BLaER1 (cell line): ENCODE results near the gene FOXM1.
A peak's percentile ranks its signal among the peaks of the same experiment; 100 is the strongest.

Experiments
- H3K27ac ChIP-seq: shearing (Covaris generic); formaldehyde crosslinking; 2 replicates; pipeline ENCODE4 v1.8.1; 2022
- H3K27me3 ChIP-seq: shearing (Covaris generic); formaldehyde crosslinking; 2 replicates; pipeline ENCODE4 v1.8.1; 2022
- H3K36me3 ChIP-seq: shearing (Covaris generic); formaldehyde crosslinking; 2 replicates; pipeline ENCODE4 v1.8.1; 2022
- H3K4me1 ChIP-seq: shearing (Covaris generic); formaldehyde crosslinking; 2 replicates; pipeline ENCODE4 v1.8.1; 2022
- H3K4me2 ChIP-seq: shearing (Covaris generic); formaldehyde crosslinking; 2 replicates; pipeline ENCODE4 v1.8.1; 2022
- H3K4me3 ChIP-seq: shearing (Covaris generic); formaldehyde crosslinking; 2 replicates; pipeline ENCODE4 v1.8.1; 2022
- H3K9ac ChIP-seq: shearing (Covaris generic); formaldehyde crosslinking; 2 replicates; pipeline ENCODE4 v1.8.1; 2022
- H3K9me3 ChIP-seq: shearing (Covaris generic); formaldehyde crosslinking; 2 replicates; pipeline ENCODE4 v1.8.1; 2022
- H4K20me1 ChIP-seq: shearing (Covaris generic); formaldehyde crosslinking; 2 replicates; pipeline ENCODE4 v1.8.1; 2022
- Cebpa-rat ChIP-seq: shearing (Covaris generic); IDR thresholded peaks from 2 replicates; pipeline ENCODE4 v1.8.1; 2022

FOXM1 gene

DNA sequence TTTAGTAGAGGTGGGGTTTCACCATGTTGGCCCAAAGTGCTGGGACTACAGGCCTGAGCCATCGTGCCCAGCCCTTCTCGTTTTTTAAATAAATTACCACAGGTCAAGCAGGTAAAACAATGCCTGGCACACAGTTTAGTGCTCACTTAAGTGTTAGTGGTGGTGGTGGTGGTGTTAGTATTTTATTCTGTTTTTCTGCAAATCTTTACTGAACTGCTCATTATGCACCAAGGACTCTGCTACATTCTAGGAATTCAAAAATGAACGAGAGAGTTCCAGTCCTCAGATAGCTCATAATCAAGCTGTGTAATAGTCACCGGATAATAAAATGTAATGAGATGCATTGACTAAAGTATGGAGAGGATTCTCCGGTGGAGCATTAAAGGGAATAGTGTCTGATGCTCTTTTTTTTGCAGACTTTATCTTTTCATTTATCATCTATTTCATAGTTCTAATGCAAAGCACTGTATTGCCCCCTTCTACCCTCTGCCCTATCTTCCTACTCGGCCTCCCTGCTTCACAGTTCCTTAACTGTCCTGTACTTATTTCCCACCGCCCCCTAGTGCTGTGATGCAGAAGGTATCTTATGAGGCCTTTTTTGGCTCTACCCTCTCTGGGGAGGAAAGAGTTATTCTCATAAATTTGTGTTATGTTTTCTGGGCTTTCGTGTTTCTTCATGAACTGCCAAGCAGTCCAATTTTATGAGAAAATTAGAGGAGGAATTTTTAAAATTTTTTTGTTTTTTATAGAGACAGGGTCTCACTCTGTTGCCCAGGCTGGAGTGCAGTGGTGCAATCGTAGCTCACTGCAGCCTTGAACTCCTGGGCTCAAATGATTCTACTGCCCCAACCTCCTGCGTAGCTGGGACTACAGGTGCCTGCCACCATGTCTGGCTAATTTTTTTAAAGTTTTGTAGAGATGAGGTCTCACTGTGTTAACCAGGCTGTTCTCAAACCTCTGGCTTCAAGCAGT, 63.5 kb downstream of the FOXM1 start:
- Histone ChIP-seq H3K4me2 (peak overlapping the region; percentile 94), H3K27me3 (no peaks in the 10 kb centered on the region), H3K27ac (peak overlapping the region; percentile 90), H3K36me3 (peaks cover 37% of the 10 kb centered on the region), H4K20me1 (peaks cover 15% of the 10 kb centered on the region; the same call in 1 of the 2 replicates), H3K9me3 (no peaks in the 10 kb centered on the region), H3K9ac (peak overlapping the region; percentile 86), H3K4me1 (peaks cover 18% of the 10 kb centered on the region), H3K4me3 (peak overlapping the region; percentile 78)
- TF ChIP-seq Cebpa-rat, result no peak

DNA sequence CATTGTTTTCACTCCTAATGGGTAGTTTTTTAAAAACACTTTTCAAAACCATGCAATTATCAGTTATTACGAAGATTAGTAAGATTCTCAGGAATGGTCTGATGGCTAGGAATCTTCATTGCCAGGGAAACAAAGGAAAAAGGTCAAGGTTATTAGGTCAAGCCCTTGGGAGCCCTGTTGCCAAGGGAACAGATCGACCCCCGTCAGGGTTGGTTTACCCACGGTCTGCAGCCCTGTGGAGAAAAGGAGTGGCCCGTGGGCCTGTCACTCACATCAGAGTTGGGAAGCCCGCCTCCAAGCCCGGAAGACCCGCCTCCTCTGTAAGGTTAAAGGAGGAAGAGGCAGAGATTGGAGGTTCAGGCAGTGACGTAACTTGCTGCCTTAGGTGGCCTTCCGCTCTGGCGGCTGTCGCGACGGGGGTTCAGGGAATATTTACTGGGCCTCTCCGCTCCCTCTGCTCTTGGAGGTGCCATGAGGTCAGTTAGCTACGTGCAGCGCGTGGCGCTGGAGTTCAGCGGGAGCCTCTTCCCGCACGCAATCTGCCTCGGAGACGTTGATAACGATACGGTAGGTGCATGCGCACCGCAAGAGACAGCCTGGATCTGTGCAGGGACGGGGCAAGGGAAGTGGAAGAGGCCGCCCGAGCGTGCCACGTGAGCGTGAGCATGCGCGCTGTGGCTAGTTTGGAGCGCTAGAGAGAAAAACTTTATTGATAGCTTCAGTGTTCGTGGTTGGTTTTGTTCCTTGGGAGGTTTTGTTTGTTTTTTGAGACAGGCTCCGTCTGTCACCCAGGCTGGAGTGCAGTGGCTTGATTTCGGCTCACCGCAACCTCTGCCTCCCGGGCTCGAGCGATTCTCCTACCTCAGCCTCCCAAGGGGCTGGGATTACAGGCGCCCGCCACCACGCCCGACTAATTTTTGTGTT, 64.4 kb downstream of the FOXM1 start, which contains the start of gene ITFG2:
TSS of gene ITFG2 (plus strand) at position 379 of the 924 bp plus-strand sequence. CDS start at position 472, 93 bp downstream.
- 0 out of 2 replicates have a peak, but pooled peaks have one; percentile 17 for TF ChIP-seq Cebpa-rat
- peak within 1 kb of the TSS; percentile 90 for H3K27ac ChIP-seq
- H3K4me3 ChIP-seq, result peak within 1 kb of the TSS; percentile 78
- H3K36me3 ChIP-seq, result peaks cover 27% of the 10 kb centered on the region
- H3K27me3 ChIP-seq, result no peaks in the 10 kb centered on the region
- H3K9me3 ChIP-seq, result no peaks in the 10 kb centered on the region
- peaks cover 18% of the 10 kb centered on the region for H3K4me1 ChIP-seq
- H4K20me1 ChIP-seq, result peaks cover 15% of the 10 kb centered on the region; the same call in 1 of the 2 replicates
- peak within 1 kb of the TSS; percentile 94 for H3K4me2 ChIP-seq
- H3K9ac ChIP-seq, result peak within 1 kb of the TSS; percentile 86

DNA sequence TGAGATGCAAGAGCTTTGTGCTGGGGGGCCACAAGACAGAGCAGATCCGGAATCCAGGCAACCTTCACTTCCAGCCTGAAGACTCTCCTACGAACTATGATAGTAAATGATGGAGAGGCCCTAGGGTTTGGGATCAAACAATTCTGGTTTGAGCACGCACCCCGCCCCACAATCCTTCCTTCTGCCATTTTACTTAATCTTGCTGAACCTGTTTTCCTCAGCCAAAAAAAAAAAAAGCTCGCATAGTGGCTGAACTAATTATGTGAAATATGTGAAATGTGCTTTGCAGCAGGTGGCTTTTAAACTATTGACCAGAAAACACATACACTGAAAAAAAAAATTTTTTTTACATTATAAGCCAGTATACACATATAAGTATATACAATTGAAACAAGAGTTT, 65.2 kb downstream of the FOXM1 start:
- peak overlapping the region; percentile 73 for H3K4me2 ChIP-seq
- H3K4me3 ChIP-seq, result peak overlapping the region; percentile 78
- no peak overlapping the region for H3K9ac ChIP-seq

More for the DNA sequence above, 65.2 kb downstream of the FOXM1 start:
- Histone ChIP-seq H4K20me1 (peaks cover 9% of the 10 kb centered on the region; the same call in 1 of the 2 replicates), H3K27me3 (no peaks in the 10 kb centered on the region), H3K9me3 (no peaks in the 10 kb centered on the region), H3K4me1 (peaks cover 18% of the 10 kb centered on the region), H3K36me3 (peaks cover 23% of the 10 kb centered on the region), H3K27ac (no peak overlapping the region)
- TF ChIP-seq Cebpa-rat, result no peak
